Spleen (tissue), 11 donors: ENCODE data around the gene PRSS38. TPM values are rescaled to one million over a fixed set of nuclear protein-coding genes. Genes with fewer than 3 reads are reported as not detected.

Source experiments
- DNase-seq: peaks from one replicate; pipeline ENCODE4 v3.0.0-alpha.2; 2020
- H3K27ac ChIP-seq, 8 donors: fragments of 200-600 bp; sonication (generic) in 7 of 8; 1 replicate in 4 of 8; 2 replicates in 4 of 8; pipeline versions ENCODE4 v1.5.0 to v1.8.0; 2016 to 2021; ENCODE audit warnings: inconsistent platforms in 4 of 8, mild to moderate bottlenecking in 4 of 8, moderate library complexity in 1 of 8
- H3K27me3 ChIP-seq, 7 donors: fragments of 200-600 bp; sonication (generic) in 6 of 7; replicated peaks in 1 of 7; 1 replicate in 4 of 7; 2 replicates in 3 of 7; pipeline versions ENCODE4 v1.5.0 to v1.8.0; 2016 to 2021; ENCODE audit warnings: inconsistent platforms in 3 of 7, mild to moderate bottlenecking in 1 of 7
- H3K36me3 ChIP-seq, 6 donors: fragments of 200-600 bp; sonication (generic) in 5 of 6; 1 replicate in 4 of 6; 2 replicates in 2 of 6; pipeline versions ENCODE4 v1.5.0 to v1.8.0; 2016 to 2021; ENCODE audit warnings: inconsistent platforms in 2 of 6
- H3K4me1 ChIP-seq, 6 donors: fragments of 200-600 bp; sonication (generic) in 5 of 6; 1 replicate in 3 of 6; 2 replicates in 3 of 6; pipeline versions ENCODE4 v1.5.0 to v1.8.0; 2016 to 2021; ENCODE audit warnings: inconsistent platforms in 3 of 6
- H3K4me3 ChIP-seq, 8 donors: fragments of 200-600 bp; sonication (generic) in 7 of 8; 1 replicate in 4 of 8; 2 replicates in 4 of 8; pipeline versions ENCODE4 v1.5.0 to v1.8.0; 2016 to 2021; ENCODE audit warnings: inconsistent platforms in 4 of 8, mild to moderate bottlenecking in 4 of 8, moderate library complexity in 2 of 8
- H3K9me3 ChIP-seq, 8 donors: fragments of 200-600 bp; sonication (generic) in 7 of 8; 1 replicate in 4 of 8; 2 replicates in 4 of 8; pipeline versions ENCODE4 v1.5.0 to v1.8.0; 2016 to 2021; ENCODE audit warnings: inconsistent platforms in 4 of 8
- POLR2A ChIP-seq, 3 donors: fragments of 450-650 bp; IDR thresholded peaks; one replicate each; pipeline ENCODE4 v1.5.1; 2017; ENCODE audit warnings: antibody characterized with exemption in 3 of 3, mild to moderate bottlenecking in 1 of 3
- POLR2AphosphoS5 ChIP-seq, 3 donors: sonication (generic); formaldehyde crosslinking; IDR thresholded peaks; one replicate each; pipeline ENCODE4 v1.5.1; 2017; ENCODE audit warnings: antibody characterized with exemption in 3 of 3
- WGBS, 5 donors: extraction: QIAGEN DNeasy Blood & Tissue Kit in 3 of 5; methylation state at CpG; one replicate each; pipeline versions ENCODE4 v1.1.5 to v1.1.7; 2013 to 2018; 5-methylcytosine and 5-hydroxymethylcytosine counted together
- intact Hi-C: fragments of 100-400 bp; cut with DNase I; formaldehyde crosslinking; loops from one replicate; pipeline ENCODE4 v1.15.0; 2023; ENCODE audit warnings: low total_unique reads
- polyA plus RNA-seq, 3 donors: library from polyadenylated mRNA; stranded (reverse); fragments of 200-250 nt; gene quantifications; one replicate each; pipeline ENCODE4 v1.2.1, GENCODE V29; 2013
- total RNA-seq, 7 donors: library from RNA; depleted of rRNA in 3 of 7; stranded (reverse); fragments of >200 nt in 3 of 7; fragmentation: NEBNext Ultra II Directional in 4 of 7; extraction: Animal tissue kit (Norgen Biotek cat#: 25700) in 4 of 7; gene quantifications; one replicate each; pipeline versions ENCODE4 v1.1.0 to v1.2.1, GENCODE V29; 2016 to 2021
- TF ChIP-seq, protein P1 (sequence below), 11 experiments: fragments of 200-600 bp in 7 of 11; fragments of 450-650 bp in 4 of 11; sonication (generic) in 4 of 11; IDR thresholded peaks in 8 of 11; conservative IDR thresholded peaks in 3 of 11; 1 replicate in 7 of 11; 2 replicates in 4 of 11; pipeline versions ENCODE4 v1.4.0 to v1.8.0; 2016 to 2021; ENCODE audit warnings: antibody characterized with exemption in 11 of 11, inconsistent platforms in 4 of 11, mild to moderate bottlenecking in 1 of 11
- donor health status: healthy with polysubstance abuse.
- donor health status: DM: no; HTN: no; CAD: no; lungs with moderate emphysema.
- donor health status: DM: no; HTN: no; CAD: no.
- donor health status: Bipolar disorder and iron deficiency.
- donor health status: healthy.
- donor health status: DM: no; HTN: no; CAD: no.
- donor health status: DM: yes; HTN: yes; CAD: no.

Gene PRSS38
- total and polyA plus RNA-seq, 10 donors = not detected

DNA sequence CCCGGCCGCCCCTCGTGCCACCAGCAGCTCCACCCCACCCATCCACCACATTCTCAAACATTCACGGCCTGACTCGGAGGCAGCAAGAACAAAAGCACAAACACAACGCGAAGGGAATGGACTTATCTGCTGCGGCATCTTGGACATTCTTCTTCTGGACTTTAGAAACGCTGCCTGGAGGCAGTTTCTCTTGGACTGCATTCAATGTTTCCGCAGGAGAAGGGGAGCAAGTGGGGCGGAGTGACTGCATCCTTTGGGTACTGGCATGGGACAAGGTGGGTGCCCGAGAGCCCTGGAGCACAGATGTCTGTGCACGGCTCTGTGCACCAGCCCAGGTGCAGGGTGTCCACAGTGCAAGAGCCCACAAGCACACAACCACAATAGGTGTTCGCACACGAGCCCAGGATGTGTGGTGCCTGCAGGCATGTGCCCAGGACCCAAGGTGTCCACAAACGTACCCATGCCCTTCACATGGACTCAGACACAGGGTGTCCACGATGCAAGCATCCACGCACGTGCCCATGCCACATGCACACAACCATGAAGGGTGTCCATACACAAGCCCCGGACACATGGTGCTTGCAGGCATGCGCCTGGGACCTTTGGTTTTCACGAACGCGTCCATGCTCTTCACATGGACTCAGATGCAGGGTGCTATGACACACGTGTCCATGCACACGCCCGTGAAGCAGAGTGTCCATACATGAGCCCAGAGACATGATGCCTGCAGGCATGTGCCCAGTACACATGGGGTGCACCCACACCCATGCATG is 78.7 kb downstream of the PRSS38 start:
- TF ChIP-seq POLR2A (IDR thresholded peaks at IDR 0.05) = no peak
- TF ChIP-seq POLR2AphosphoS5 (IDR thresholded peaks at IDR 0.05) = no peak
- TF ChIP-seq, protein P1, sequence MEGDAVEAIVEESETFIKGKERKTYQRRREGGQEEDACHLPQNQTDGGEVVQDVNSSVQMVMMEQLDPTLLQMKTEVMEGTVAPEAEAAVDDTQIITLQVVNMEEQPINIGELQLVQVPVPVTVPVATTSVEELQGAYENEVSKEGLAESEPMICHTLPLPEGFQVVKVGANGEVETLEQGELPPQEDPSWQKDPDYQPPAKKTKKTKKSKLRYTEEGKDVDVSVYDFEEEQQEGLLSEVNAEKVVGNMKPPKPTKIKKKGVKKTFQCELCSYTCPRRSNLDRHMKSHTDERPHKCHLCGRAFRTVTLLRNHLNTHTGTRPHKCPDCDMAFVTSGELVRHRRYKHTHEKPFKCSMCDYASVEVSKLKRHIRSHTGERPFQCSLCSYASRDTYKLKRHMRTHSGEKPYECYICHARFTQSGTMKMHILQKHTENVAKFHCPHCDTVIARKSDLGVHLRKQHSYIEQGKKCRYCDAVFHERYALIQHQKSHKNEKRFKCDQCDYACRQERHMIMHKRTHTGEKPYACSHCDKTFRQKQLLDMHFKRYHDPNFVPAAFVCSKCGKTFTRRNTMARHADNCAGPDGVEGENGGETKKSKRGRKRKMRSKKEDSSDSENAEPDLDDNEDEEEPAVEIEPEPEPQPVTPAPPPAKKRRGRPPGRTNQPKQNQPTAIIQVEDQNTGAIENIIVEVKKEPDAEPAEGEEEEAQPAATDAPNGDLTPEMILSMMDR (IDR thresholded peaks at IDR 0.05 in 8 of 11, conservative IDR thresholded peaks at IDR 0.05 in 3 of 11) = no peak
- Histone ChIP-seq H3K27me3 (no peaks in the 10 kb centered on the region), H3K4me3 (no peak overlapping the region), H3K27ac (no peak overlapping the region), H3K4me1 (no peaks in the 10 kb centered on the region), H3K36me3 (no peaks in the 10 kb centered on the region), H3K9me3 (no peaks in the 10 kb centered on the region)
- intact Hi-C loops = no loop called here
- DNase-seq = no peak
- 87 to 91% (median 89%) methylated on average over 19 to 27 of the region's 27 CpGs for WGBS, 5 donors

DNA sequence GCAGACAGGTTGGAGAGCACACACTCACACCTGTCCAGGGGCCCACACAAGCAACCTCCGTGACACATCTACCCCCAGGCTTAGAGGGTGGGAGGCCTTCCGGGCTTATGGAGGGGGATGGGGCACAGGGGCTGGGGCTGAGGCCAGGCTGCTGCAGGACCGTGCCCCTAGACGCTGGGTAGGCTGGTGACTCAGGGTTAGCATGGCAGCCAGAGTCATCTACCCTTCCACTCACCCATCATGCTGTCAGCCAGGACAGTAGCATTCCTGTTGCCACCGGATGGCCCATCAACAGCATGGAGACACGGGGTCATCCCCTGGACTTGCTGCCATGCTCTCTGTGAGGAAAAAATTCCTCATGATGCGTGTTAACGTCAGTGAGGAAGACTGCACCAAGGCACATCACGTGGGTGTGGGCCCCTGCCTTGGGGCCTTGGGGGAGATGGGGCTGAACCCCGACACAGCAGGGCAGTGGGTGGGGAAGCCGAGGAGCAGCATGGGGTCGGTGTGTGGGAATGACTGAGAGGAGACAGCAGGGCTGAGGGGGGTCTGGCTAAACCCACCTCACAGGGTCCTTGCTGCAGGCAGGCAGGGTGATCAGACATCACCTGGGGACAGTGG is 79.5 kb downstream of the PRSS38 start:
- DNase-seq = no peak
- 87 to 94% (median 93%) methylated on average over 10 to 12 of the region's 12 CpGs for WGBS, 5 donors
- H3K9me3 ChIP-seq = no peaks in the 10 kb centered on the region
- intact Hi-C loops = no loop called here
- H3K27me3 ChIP-seq = no peaks in the 10 kb centered on the region
- H3K27ac ChIP-seq = no peak overlapping the region
- H3K4me3 ChIP-seq = no peak overlapping the region
- H3K36me3 ChIP-seq = no peaks in the 10 kb centered on the region
- no peaks in the 10 kb centered on the region for H3K4me1 ChIP-seq
- TF ChIP-seq, protein P1 (IDR thresholded peaks at IDR 0.05 in 8 of 11, conservative IDR thresholded peaks at IDR 0.05 in 3 of 11) = no peak
- TF ChIP-seq POLR2A (IDR thresholded peaks at IDR 0.05) = no peak

Other genes with a start within 250 kb of the PRSS38 start
- 10 to 100 TPM; 14.3 to 35.4 (median 21.1) TPM for gene JMJD4, start 80.4 kb upstream of the PRSS38 start, total RNA-seq
- gene JMJD4, start 80.4 kb upstream of the PRSS38 start, polyA plus RNA-seq = 10 to 100 TPM; 11.2 to 17.2 (median 14.5) TPM
- gene SNAP47, start 80.2 kb upstream of the PRSS38 start, total RNA-seq = 10 to 100 TPM; 20.6 to 42.7 (median 27.8) TPM
- gene SNAP47, start 80.2 kb upstream of the PRSS38 start, polyA plus RNA-seq = 10 to 100 TPM in 2 of 3 donors, 1 to 10 TPM in 1; 10.0 to 14.4 (median 11.2) TPM
- 1 to 10 TPM in 4 of 7 donors, under 1 TPM in 3; 0.37 to 3.6 (median 1.2) TPM for gene WNT9A, start 132.3 kb downstream of the PRSS38 start, total RNA-seq
- under 1 TPM; 0.08 to 0.70 (median 0.11) TPM for gene WNT9A, start 132.3 kb downstream of the PRSS38 start, polyA plus RNA-seq
- gene WNT3A, start 191.3 kb downstream of the PRSS38 start, total RNA-seq = not detected
- gene WNT3A, start 191.3 kb downstream of the PRSS38 start, polyA plus RNA-seq = not detected